Fibroblast of lung (primary cell): ENCODE data around the gene GJB4.

Experiments
- EZH2 ChIP-seq: IDR thresholded peaks from 2 replicates; pipeline ENCODE4 v1.5.1; 2012; ENCODE audit warnings: low read length, control low read depth, mild to moderate bottlenecking; ENCODE audit errors: missing control alignments
- TF ChIP-seq, protein P1 (sequence below), 2 donors: IDR thresholded peaks in 1 of 2; conservative IDR thresholded peaks in 1 of 2; 1 replicate in 1 of 2; 2 replicates in 1 of 2; pipeline ENCODE4 v1.5.1; 2011 to 2012; ENCODE audit warnings: low read length in 2 of 2, control low read depth in 1 of 2, inconsistent platforms in 1 of 2, low read depth in 1 of 2, mild to moderate bottlenecking in 1 of 2

DNA sequence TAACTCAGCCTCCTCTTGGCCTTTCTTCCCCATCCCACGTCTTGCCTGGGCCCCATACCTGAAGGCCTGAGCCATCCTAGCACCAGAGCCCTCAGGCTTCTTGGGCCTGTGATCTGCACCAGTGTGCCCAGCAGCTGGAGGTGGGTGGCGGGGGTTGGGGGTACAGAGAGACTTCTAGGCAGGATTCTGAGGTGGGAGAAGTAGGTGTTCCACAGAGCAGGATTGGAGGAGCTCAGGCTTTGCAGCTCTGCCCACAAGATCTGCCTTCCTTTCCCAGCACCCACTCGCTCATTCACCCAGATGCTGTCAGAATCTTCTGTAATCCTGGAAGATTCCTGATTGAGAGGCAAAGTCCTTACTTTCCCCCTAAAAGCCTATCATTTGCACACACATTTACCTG is 14.7 kb upstream of the GJB4 start:
- TF ChIP-seq, protein P1, sequence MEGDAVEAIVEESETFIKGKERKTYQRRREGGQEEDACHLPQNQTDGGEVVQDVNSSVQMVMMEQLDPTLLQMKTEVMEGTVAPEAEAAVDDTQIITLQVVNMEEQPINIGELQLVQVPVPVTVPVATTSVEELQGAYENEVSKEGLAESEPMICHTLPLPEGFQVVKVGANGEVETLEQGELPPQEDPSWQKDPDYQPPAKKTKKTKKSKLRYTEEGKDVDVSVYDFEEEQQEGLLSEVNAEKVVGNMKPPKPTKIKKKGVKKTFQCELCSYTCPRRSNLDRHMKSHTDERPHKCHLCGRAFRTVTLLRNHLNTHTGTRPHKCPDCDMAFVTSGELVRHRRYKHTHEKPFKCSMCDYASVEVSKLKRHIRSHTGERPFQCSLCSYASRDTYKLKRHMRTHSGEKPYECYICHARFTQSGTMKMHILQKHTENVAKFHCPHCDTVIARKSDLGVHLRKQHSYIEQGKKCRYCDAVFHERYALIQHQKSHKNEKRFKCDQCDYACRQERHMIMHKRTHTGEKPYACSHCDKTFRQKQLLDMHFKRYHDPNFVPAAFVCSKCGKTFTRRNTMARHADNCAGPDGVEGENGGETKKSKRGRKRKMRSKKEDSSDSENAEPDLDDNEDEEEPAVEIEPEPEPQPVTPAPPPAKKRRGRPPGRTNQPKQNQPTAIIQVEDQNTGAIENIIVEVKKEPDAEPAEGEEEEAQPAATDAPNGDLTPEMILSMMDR (conservative IDR thresholded peaks at IDR 0.05 in 1 of 2, IDR thresholded peaks at IDR 0.05 in 1 of 2; ENCODE audit: low read depth in 1 of 2, low read length in 2 of 2) = no peak
- TF ChIP-seq EZH2 = no peak
